HepG2 (cell line): Measurements from ENCODE around the gene TMCC2. TPM values are rescaled to one million over a fixed set of nuclear protein-coding genes. Genes with fewer than 3 reads are reported as not detected.

Experiments used
- ARID2 ChIP-seq: sonication (generic); formaldehyde crosslinking; IDR thresholded peaks from 2 replicates; pipeline ENCODE4 v1.8.1; 2022; ENCODE audit warnings: mild to moderate bottlenecking, missing genetic modification reagents, borderline replicate concordance
- FOXM1 ChIP-seq: sonication (generic); formaldehyde crosslinking; IDR thresholded peaks from 2 replicates; pipeline ENCODE4 v1.5.0; 2020; ENCODE audit warnings: missing genetic modification reagents
- GLI4 ChIP-seq: sonication (generic); formaldehyde crosslinking; IDR thresholded peaks from 2 replicates; pipeline ENCODE4 v1.5.1; 2020; ENCODE audit warnings: missing genetic modification reagents, mild to moderate bottlenecking, moderate library complexity, borderline replicate concordance
- KLF11 ChIP-seq: IDR thresholded peaks from 2 replicates; pipeline ENCODE4 v1.6.1; 2016; ENCODE audit warnings: missing compliant biosample characterization
- KLF15 ChIP-seq: sonication (generic); formaldehyde crosslinking; IDR thresholded peaks from 2 replicates; pipeline ENCODE4 v1.8.1; 2023; ENCODE audit warnings: borderline replicate concordance, mild to moderate bottlenecking, inconsistent platforms, missing genetic modification reagents, mixed read lengths
- KLF6 ChIP-seq: IDR thresholded peaks from 2 replicates; pipeline ENCODE4 v1.8.0; 2016; ENCODE audit warnings: missing biosample characterization, missing genetic modification reagents
- PHF8 ChIP-seq: sonication (generic); formaldehyde crosslinking; IDR thresholded peaks from 2 replicates; pipeline ENCODE4 v1.5.0; 2020; ENCODE audit warnings: missing genetic modification reagents
- POLR2G ChIP-seq: fragments of 200-400 bp; formaldehyde crosslinking; IDR thresholded peaks from 2 replicates; pipeline ENCODE4 v1.6.1; 2018; ENCODE audit warnings: mild to moderate bottlenecking, low read depth, low read length, moderate library complexity
- RXRB ChIP-seq: IDR thresholded peaks from 2 replicates; pipeline ENCODE4 v1.6.1; 2016; ENCODE audit warnings: borderline replicate concordance, missing genetic modification reagents, missing compliant biosample characterization
- SALL1 ChIP-seq: sonication (generic); formaldehyde crosslinking; IDR thresholded peaks from 2 replicates; pipeline ENCODE4 v1.8.0; 2022; ENCODE audit warnings: mild to moderate bottlenecking, missing genetic modification reagents
- SOX5 ChIP-seq: IDR thresholded peaks from 2 replicates; pipeline ENCODE4 v1.6.1; 2016; ENCODE audit warnings: borderline replicate concordance
- STAT5B ChIP-seq: sonication (generic); formaldehyde crosslinking; IDR thresholded peaks from 2 replicates; pipeline ENCODE4 v1.4.0; 2020; ENCODE audit warnings: missing genetic modification reagents
- ZBTB40 ChIP-seq, 2 experiments: fragments of 450-650 bp in 1 of 2; sonication (generic) in 1 of 2; formaldehyde crosslinking in 1 of 2; IDR thresholded peaks; 2 replicates each; pipeline versions ENCODE4 v1.6.1 to v1.8.0; 2016 to 2022; ENCODE audit warnings: antibody characterized with exemption in 1 of 2, mild to moderate bottlenecking in 1 of 2, missing genetic modification reagents in 1 of 2
- ZNF256 ChIP-seq: sonication (generic); formaldehyde crosslinking; conservative IDR thresholded peaks from 2 replicates; pipeline ENCODE4 v1.4.0; 2020; ENCODE audit warnings: missing genetic modification reagents
- ZNF790 ChIP-seq: sonication (generic); formaldehyde crosslinking; IDR thresholded peaks from 2 replicates; pipeline ENCODE4 v1.8.0; 2022; ENCODE audit warnings: missing genetic modification reagents, mild to moderate bottlenecking, borderline replicate concordance
- ZNF883 ChIP-seq: sonication (generic); formaldehyde crosslinking; IDR thresholded peaks from 2 replicates; pipeline ENCODE4 v1.5.1; 2020; ENCODE audit warnings: mild to moderate bottlenecking, missing genetic modification reagents; ENCODE audit errors: not compliant biosample characterization
- ZSCAN29 ChIP-seq: sonication (generic); formaldehyde crosslinking; conservative IDR thresholded peaks from 2 replicates; pipeline ENCODE4 v1.4.0; 2020; ENCODE audit warnings: mild to moderate bottlenecking, missing genetic modification reagents
- ZZZ3 ChIP-seq: sonication (generic); formaldehyde crosslinking; IDR thresholded peaks from 2 replicates; pipeline ENCODE4 v1.4.0; 2020; ENCODE audit warnings: missing genetic modification reagents, mild to moderate bottlenecking, borderline replicate concordance
- polyA plus RNA-seq, 8 experiments: library from polyadenylated mRNA; depleted of rRNA in 3 of 8; stranded (reverse) in 7 of 8; unstranded in 1 of 8; fragments of >200 nt; fragmentation: Illumina TruSeq in 4 of 8; extraction: Trizol in 4 of 8; gene quantifications; 2 replicates each; pipeline versions ENCODE4 v1.2.1 to v1.2.3, GENCODE V29; 2011 to 2016; ENCODE audit warnings: low read depth in 4 of 8, missing spikeins in 1 of 8, mixed read lengths in 1 of 8; ENCODE audit not compliant: insufficient read depth in 1 of 8
- total RNA-seq, 5 experiments: library from RNA; depleted of rRNA; stranded (reverse); fragments of >200 nt; fragmentation: Illumina TruSeq; extraction: Trizol; gene quantifications; 2 replicates each; pipeline ENCODE4 v1.2.3, GENCODE V29; 2016; ENCODE audit warnings: low read depth in 1 of 5
- TF ChIP-seq, protein P1 (sequence below): sonication (generic); formaldehyde crosslinking; IDR thresholded peaks from 2 replicates; pipeline ENCODE4 v1.4.0; 2020; ENCODE audit warnings: missing genetic modification reagents

TMCC2 gene
- total and polyA plus RNA-seq, 2 of the 13 experiments (the other 11 are each of a cell fraction or from before 2014, with no cell fraction given), result 0.12 to 0.24 TPM

DNA sequence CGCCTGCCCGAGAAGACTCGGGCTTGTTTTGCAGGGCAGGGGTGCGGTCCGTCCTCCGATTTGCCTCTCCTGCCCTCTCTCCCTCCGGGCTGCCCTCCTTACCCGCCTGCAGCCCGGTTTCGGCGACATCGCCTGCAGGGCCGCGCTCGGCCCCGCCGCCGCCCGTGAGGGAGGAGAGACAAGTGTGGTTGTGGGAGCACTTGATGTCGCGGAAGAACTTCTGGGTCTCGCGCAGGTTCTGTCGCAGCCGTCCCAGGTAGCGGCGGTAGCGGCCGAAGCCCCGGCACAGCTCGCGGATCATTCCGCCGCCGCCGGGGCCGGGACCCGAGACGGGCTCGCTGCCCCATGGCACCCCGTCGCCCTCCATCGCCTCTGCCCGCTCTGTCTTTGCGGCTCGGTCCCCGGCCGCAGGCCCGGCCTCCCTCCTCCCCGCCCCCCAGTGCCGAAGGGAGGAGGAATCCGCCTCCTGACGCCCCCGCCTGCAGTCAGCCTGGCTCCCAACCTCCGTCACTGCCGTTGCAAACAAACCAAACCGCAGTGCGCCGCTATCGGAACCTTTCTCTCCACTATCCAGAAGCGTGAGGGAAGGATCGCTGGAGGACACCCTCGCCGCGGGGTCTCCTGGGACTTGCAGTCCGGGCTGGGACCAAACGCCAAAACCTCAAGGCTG lies 16.4 kb upstream of the TMCC2 start, which contains the start of gene DSTYK (continued):
- peak; percentile 73 for TF ChIP-seq ZBTB40 (IDR thresholded peaks at IDR 0.05)
- peak; percentile 87 for TF ChIP-seq ZBTB40 (CRISPR knock-in tag; IDR thresholded peaks at IDR 0.05)
- TF ChIP-seq RXRB (CRISPR knock-in tag), result peak; percentile 75; the same call in 1 of the 2 replicates
- 0 out of 2 replicates have a peak, but pooled peaks have one; percentile 40 for TF ChIP-seq GLI4
- peak; percentile 25 for TF ChIP-seq ZNF883 (CRISPR knock-in tag)
- TF ChIP-seq, protein P1, sequence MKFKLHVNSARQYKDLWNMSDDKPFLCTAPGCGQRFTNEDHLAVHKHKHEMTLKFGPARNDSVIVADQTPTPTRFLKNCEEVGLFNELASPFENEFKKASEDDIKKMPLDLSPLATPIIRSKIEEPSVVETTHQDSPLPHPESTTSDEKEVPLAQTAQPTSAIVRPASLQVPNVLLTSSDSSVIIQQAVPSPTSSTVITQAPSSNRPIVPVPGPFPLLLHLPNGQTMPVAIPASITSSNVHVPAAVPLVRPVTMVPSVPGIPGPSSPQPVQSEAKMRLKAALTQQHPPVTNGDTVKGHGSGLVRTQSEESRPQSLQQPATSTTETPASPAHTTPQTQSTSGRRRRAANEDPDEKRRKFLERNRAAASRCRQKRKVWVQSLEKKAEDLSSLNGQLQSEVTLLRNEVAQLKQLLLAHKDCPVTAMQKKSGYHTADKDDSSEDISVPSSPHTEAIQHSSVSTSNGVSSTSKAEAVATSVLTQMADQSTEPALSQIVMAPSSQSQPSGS (CRISPR knock-in tag), result peak; percentile 93
- TF ChIP-seq KLF11 (CRISPR knock-in tag), result peak; percentile 49; the same call in 1 of the 2 replicates
- peak; percentile 85 for TF ChIP-seq POLR2G
- 0 out of 2 replicates have a peak, but pooled peaks have one; percentile 16 for TF ChIP-seq ZSCAN29 (CRISPR knock-in tag)
- peak; percentile 60; the same call in 1 of the 2 replicates for TF ChIP-seq KLF15
- TF ChIP-seq SOX5 (CRISPR knock-in tag), result 0 out of 2 replicates have a peak, but pooled peaks have one; percentile 39
- TF ChIP-seq FOXM1, result no peak
- 0 out of 2 replicates have a peak, but pooled peaks have one; percentile 19 for TF ChIP-seq ZNF256 (CRISPR knock-in tag)
- TF ChIP-seq STAT5B (CRISPR knock-in tag), result peak; percentile 90
- peak; percentile 72; the same call in 1 of the 2 replicates for TF ChIP-seq ZZZ3 (CRISPR knock-in tag)
- peak; percentile 75; the same call in 1 of the 2 replicates for TF ChIP-seq ARID2
- peak; percentile 76 for TF ChIP-seq SALL1
- peak; percentile 95 for TF ChIP-seq PHF8 (CRISPR knock-in tag)
- TF ChIP-seq ZNF790 (CRISPR knock-in tag), result peak; percentile 29; the same call in 1 of the 2 replicates
- peak; percentile 80; the same call in 1 of the 2 replicates for TF ChIP-seq KLF6 (CRISPR knock-in tag)
